ENCODE measurements around the gene GAMT.
A peak's percentile ranks its signal among the peaks of the same experiment; 100 is the strongest.

Gene GAMT

DNA sequence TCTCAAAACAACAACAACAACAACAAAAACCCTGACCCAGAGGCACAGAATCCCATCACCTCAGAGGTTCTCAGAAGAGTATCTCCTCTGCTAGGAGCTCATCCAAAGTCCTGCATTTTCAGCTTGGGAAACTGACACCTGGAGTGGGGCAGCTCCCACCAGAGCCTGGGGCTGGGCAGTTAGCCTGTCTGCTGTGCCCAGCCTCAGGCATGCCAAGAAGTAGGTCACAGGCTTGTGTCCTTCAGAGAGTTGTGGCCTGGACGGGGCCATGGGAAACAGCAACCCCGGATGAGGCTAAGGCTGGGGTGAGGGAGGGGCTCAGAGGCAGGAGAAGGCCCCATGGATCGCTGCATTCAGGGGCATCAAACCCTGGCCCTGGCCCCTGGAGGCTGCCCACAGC, 15.5 kb downstream of the GAMT start:
- DNase-seq (ENCODE audit: low read depth in 2 of 2) = no peak

DNA sequence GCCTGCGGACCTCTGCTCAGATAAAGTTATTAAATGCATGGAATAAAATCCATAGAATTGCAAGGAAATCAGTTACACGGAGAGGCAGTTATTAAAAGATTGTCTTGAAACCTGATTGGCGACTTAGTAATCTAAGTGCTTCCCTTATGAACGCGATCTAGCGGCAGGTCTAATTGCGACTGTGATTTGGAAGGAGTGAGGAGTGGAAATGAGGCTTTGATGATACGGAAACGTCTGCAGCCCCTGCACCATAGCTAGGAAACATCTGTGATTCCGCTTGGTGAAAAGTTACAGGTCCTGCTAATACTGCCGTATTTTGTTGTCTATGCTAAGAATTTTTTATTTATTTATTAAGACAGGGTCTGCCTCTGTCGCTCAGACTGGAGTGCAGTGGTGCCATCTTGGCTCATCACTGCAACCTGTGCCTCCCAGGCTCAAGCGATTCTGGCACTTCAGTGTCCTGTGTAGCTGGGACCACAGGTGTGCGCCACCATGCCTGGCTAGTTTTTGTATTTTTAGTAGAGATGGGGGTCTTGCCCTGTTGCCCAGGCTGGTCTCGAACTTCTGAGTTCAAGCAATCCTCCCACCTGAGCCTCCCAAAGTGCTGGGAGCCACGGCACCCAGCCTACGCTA, 16.7 kb downstream of the GAMT start:
- DNase-seq (ENCODE audit: low read depth in 2 of 2) = no peak

DNA sequence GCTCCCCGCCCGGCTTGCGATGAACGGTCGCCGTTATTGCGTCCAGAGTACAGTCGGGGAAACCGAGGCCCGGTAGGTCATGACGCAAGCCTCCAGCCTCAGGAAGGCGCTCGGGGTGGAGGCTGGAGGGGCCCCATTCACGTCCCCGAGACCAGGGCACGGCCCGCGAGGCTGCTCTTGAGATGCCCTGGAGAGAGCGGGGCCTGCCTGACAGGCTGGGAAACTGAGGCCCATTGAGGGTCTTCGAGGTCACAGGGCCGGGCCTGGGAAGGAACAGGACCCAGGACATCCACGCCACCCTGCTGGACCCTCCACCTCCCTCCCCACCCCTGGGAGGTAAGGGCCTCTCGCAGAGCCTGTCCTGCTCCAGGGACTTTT, 17.3 kb downstream of the GAMT start:
- DNase-seq (ENCODE audit: low read depth in 2 of 2) = no peak

DNA sequence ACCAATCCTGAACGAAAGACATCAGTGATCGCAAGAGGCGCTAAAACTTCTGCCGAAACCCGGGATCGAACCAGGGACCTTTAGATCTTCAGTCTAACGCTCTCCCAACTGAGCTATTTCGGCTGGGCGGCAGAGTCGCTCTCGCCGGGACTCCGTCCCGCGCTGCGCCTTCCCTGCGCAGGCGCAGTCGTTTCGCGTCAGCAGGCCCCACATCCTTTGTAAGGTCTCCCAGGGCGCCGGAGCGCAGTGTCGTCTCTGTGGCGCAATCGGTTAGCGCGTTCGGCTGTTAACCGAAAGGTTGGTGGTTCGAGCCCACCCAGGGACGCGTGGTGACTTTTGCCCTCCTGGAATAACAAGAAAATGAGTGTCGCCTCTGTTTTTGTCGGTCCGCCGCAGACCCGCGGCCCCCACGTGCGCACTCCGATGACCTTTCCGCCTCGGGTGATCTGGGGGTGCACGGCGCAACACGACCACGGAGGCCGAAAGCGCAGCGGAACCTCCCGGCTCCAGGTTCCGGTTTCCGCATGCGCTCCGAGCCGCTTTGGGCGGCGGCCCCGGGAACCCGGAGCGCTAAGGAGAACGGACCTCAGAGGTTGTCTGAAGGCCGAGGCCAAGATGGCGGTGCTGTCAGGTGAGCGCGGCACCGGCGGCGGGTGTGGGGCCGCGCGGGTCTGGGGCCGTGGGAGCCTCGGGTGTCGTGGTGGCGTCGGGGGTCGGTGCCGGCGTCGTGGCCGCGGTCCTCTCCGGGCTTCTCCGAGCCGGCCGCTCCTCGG, 17.8 kb downstream of the GAMT start, which contains the start of gene NDUFS7:
NDUFS7 (plus strand) TSS at position 596 of the 773 bp plus-strand sequence; CDS start at position 616, 20 bp downstream.
- DNase-seq (ENCODE audit: low read depth in 2 of 2) = peak; percentile 96 to 98

DNA sequence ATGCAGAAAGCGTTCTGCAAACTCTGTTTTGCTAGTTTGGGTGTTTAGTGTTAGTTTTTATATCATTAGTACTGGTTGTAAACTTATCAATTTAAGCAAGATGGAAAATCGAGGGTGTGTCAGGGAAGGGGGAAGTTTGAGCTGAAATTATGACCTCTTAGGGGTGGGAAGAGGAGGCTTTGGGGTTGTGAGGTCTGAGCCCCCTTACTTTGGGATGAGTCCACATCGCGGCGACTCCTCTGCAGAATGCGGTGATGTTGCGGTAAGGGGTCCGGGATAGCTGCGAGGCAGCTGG, 18.4 kb downstream of the GAMT start:
- no peak for DNase-seq (ENCODE audit: low read depth in 2 of 2)

DNA sequence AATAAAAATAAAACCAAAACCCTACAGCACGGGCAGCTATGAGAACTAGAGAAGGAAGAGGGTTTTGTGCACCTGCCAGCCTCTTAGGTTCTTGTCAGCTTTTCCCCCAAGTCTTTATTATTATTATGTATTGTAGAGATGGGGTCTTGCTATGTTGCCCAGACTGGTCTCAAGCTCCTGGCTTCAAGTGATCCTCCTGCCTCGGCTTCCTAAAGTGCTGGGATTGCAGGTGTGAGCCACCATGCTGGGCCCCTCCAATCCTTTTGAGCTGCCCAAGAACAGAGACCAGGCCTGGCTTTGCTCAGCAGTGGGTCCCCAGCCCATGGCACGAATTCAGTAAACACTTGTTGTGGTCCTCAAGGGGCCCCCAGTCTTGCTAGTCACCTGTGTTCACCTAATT, 19.1 kb downstream of the GAMT start:
- no peak for DNase-seq (ENCODE audit: low read depth in 2 of 2)

DNA sequence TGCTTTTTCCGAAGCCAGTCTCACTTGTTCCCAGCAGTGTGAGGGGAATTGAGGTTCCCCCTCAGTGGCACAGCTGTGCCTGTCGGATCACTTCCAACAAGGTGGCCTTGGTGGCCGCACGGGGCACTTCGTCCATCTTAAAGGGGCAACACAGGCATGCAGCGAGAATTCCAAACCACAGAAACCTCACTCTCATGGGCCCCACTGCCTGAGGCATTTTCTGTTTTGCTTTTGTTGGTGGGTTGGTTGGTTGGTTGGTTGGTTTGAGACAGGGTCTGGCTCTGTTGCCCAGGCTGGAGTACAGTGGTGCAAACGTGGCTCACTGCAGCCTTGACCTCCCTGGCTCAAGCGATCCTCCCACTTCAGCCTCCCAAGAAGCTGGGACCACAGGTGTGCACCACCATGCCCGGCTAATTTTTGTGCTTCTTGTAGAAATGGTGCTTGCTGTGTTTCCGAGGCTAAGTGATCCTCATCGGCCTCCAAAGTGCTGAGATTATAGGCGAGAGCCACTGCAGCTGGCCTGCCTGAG, 21.3 kb downstream of the GAMT start:
- no peak for DNase-seq (ENCODE audit: low read depth in 2 of 2)

DNA sequence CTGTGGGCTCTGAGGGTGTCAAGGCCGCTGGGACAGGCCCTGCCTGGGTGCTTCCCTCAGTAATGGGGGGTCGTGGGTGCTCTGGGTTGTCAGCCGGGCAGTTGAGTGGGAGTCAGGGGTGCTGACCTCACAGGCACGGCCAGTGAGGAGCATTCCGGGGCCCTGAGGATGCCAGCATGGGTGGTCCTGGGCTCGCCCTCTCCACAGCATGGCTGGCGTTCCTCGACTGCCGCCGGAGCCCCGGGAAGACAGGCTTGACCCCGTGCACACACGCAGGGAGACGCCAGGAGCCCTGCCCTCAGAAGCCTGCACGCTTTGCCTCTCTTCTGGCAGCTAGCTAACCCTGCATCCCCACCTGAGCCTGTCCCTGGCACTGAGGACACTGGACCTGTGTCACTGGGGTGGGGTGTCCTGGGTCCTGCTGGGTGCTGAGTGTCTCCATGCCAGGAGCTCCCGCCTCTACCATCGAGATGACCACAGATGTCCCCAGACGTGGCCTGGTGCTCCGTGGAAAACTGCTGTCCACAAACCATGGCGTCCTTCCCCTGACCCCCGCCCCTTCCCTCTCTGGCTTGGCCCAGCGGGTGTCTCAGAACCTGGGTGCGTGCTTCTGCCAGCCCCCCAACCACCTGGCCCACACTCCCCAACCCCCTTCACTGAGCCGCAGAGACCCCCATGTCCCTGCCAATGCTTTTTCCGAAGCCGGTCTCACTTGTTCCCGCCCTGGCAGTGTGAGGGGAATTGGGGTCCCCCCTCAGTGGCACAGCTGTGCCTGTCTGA, 22.0 kb downstream of the GAMT start:
- no peak for DNase-seq (ENCODE audit: low read depth in 2 of 2)

DNA sequence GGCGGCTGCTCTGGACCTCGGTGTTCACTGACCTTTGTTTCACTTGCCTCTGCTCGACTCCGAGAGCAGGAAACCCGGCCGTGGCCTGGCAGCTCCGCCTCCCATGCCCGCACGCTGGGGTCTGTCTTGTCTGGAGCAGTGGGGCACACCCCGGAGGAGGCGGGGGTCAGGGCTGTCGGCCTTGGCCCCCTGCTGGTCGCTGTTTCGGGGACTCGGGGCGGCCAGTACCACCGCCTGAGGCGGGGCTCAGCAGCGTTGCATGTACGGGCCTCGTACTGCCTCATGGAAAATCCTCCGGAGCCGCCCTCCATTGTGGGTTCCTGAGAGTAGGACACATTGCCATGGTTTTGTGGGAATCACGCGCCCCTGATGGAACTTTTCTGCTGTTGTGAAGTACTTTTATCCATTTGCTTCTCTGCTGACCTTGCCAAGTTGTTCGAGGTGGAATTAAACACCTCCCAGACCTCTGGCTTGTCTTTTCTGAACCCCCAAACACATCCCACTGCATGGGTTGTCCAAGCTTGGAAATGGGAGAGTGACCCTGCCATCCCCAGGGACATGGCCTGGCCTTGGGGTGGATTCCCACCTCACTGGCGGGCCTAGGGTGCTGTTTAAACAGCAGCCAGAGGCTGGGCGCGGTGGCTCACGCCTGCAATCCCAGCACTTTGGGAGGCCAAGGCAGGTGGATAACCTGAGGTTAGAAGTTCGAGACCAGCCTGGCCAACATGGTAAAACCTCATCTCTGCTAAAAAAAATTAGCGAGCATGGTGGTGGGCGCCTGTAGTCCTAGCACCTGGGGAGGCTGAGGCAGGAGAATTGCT, 23.2 kb downstream of the GAMT start:
- DNase-seq (ENCODE audit: low read depth in 2 of 2) = no peak

DNA sequence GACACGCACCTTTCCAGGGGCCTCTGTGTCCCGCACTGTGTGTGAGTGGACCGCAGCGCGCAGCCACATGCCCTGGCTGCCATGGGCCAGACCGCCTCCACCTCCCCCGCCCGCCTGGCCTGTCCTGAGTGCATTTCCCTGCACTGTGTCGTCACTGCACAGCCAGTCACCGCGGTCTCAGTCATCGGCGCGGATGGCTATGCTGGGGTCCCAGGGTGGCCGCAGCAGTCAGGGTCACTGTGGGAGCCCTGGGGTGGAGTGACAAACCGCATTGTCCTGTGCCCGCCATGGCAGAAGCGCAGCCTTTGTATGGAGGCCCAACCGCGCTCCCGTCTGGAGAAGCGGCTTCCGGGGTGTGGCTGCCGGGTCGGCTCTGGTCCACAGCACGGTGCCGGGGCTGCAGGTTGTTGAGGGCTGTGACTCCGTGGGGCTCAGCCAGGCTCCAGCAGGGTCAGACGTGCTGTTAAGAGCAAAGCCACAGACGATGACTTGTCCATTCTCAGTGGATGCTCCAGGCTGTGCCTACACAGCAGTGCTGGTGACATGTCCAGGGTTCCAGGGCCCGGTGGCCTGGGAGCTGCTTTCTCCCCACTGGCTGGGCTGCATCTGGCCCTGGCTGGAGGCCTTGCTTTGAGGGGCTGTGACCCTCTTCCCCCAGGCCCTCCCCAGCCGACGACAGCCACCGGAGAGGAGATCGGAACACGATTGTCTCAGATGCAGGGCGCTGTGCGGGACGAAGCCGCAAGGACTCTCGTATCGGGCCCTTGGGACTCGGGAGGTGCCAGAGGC, 24.0 kb downstream of the GAMT start:
- DNase-seq (ENCODE audit: low read depth in 2 of 2) = no peak

DNA sequence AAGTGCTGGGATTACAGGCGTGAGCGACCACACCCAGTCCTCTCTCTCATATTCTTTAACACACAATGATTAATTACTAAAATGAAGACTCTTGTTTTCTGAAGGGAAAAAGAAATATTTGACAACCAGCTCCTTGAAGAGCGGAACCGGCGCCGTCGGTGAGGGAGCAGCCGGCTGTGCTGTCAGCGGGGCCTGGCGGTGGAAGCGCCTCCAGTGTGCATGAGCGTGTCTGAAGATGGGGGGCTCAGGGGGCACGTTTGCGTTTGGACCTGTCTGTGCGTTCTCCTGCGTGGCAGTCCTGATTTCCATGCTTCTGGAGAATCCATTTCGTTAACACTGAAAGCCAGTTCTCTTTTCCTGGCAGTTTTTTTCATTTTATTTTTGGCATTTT, 24.9 kb downstream of the GAMT start:
- DNase-seq (ENCODE audit: low read depth in 2 of 2) = no peak

DNA sequence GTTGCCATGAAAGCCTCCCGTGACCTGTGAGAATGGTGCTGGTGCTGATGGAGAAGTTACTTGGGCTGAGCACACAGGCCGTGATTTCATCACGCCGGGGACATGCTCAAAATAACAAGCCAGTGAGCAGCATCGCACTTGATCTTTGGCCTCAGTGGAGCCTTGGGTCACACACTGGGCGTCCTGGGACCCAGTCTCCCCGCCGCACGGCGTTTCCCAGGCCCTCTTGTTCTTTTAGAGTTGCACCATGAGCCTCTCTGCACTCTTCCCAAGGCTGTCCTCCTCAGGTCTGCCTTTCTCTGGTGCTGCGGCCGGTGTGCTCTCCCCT, 27.1 kb downstream of the GAMT start:
- no peak for DNase-seq (ENCODE audit: low read depth in 2 of 2)

DNA sequence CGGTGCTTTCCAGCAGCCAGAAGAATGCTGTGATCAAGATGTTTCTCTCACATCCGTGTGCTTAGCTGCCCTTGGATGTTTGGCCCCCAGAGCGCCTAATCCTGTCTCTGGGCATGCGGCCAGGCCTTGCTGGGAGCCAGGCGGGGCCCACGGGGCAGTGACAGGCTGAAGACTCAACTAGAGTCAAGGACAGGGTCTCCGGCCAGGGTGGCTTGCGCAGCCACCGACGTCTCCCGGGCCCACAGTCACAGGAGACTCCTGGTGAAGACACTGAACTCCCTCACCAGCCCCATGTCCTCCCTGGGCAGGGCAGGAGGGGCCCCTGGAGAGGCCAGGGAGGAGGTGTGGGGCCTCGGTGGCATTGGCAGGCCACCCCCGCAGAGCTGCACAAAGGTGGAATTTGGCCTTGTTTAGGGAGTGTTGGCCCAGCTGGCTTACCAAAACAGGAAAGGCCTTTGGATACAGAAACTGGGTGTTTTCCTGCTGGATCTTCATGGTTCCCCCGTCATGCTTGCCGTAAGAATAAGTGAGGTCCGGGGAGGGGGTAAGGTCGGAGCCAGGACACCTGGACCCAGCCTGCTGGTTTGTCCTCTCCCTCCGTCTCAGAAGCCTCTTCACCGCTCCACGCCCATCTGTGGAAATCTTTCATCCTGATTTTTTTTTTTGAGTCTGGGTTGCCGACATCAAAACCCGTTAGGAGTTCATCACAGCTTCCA, 27.6 kb downstream of the GAMT start:
- no peak for DNase-seq (ENCODE audit: low read depth in 2 of 2)

DNA sequence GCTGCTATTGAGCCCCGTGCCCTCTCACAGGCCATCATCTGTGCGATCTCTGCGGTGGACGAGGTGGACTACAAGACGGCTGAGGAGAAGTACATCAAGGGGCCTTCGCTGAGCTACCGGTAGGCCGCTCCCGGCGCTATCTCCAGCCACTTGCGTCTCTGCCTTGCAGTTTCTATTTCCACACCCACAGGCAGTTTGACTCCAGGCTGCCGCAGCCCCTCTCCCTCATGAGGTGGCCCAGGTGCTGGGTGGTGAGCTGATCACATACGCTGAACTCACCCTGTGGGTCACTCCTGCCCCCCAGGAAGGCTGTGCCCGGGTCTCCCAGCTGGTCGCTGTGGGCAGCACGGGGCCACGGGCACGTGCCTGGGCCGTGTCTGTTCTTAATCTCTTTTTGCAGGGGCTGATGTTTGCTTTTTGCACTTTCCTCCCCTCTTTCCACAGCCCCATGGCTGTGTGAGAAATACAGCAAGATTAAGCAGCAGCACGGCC, 28.3 kb downstream of the GAMT start:
- no peak for DNase-seq (ENCODE audit: low read depth in 2 of 2)

DNA sequence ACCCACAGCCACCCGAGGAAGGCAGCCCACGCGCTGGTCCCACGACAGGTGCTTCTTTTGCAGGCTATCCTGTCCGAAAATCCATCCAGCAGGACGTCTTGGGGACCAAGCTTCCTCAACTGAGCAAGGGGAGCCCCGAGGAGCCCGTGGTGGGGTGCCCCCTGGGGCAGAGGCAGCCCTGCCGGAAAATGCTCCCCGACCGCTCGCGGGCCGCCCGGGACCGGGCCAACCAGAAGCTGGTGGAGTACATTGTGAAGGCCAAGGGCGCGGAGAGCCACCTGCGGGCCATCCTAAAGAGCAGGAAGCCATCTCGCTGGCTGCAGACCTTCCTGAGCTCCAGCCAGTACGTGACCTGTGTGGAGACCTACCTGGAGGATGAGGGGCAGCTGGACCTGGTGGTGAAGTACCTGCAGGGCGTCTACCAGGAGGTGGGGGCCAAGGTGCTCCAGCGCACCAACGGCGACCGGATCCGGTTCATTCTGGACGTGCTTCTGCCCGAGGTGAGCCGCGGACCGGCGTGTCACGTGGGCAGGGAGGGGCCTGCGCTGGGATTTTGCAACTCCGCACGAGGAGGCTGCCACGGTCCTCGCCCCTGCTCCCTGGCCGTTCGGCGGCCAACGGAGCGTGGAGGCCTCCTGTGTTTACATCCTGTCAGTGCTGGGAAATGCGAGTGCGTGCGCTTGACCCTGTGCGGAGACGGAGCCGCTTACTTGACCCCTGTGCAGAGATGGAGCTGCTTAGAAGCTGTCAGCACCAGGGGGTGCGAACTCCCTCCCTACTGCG, 30.6 kb downstream of the GAMT start:
- no peak for DNase-seq (ENCODE audit: low read depth in 2 of 2)

DNA sequence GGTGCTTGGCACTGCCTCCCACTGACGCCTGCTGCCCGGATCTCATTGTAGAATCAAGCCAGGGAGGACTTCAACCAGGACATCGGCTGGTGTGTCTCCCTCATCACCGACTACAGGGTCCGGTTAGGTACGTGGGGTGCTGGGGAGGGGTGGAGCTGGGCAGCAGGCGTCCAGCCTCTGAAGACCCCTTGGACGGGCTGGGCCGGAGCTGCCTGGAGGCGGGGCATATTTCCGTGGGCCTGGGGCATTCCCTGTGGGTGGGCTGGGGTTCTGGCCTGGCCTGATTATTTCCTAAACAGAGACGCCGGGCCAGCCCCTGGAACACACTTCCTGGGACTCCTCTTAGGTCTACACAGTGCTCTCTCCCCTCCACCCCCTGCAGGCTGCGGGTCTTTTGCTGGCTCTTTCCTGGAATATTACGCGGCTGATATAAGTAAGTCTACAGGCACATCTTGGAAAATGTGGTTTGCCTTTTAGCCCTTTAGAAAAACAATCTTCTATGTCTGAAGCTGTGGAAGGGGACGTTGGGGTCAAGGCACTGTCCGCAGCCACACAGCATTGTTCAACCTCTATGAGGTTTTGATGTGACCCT, 32.0 kb downstream of the GAMT start:
- DNase-seq (ENCODE audit: low read depth in 2 of 2) = no peak

DNA sequence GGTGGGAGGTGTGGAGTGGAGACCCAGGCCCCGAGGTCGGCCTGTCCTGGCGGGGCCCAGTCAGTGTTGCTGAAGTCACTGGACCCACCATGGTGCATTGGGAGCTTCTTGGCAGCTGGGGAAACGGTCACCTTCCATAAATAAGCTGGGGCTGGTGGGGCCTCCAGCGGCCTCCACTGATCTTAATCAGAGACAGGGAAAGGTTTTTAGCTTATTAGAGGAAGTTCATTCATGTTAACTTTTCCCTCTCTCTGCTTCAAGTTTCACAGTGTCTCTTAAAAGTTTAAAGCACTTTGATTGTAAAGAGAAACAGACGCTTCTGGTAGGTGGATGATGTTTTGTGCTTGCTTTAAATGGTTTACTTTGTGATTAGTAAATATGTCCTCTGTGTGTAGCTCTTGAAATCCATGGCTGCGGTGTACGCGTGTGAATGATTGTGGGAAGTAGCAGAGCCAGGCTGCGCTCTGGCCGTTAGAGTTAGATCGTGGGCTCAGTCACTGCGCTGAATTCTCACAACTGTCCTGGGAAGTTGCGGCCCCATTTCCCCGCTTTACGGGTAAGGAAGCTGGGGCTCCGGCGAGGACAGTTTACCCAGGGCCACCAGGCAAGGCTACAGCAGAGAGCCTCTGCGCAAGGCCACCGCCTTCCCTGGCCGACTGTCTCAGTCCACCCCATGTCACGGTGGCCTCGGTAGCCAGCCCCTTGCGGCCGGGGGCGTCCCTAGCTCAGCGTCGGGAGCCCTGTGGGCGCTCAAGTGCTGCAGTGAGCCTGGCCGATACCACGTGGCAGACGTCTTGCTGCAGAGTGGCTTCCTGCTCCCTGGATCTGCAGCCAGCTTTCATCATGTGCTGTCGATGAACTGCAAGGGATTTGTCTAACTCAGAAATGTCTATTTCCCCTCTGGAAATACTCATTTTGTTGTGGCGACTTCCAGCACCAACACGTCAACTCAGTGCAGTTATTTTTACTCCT, 34.2 kb downstream of the GAMT start:
- DNase-seq (ENCODE audit: low read depth in 2 of 2) = no peak

DNA sequence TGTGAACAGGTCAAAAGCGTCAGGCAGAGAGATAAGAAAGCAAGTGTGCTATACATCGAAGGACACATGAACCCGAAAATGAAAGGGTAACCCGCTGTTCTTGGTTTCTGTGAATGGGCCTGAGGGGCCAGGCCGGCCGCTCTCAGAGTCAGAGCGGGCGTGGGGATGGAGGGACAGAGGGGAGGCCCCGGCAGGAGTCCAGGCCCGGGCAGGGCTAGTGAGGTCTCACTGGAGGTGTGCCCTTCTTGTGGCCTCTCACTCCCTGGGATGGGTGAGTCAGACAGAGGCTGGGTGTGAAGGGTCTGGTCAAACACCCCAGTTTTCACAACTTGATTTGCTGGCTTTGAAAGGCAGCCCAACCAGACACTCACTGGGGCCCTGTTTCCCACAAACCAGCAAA, 35.0 kb downstream of the GAMT start:
- DNase-seq (ENCODE audit: low read depth in 2 of 2) = no peak

All from stimulated activated CD8-positive, alpha-beta memory T cell treated with anti-CD3 and anti-CD28 coated beads, Interleukin-7, amount 100 ng/mL, for 1 hour (primary cell).